Astrocyte of the spinal cord (primary cell): Measurements from ENCODE around the gene UBR2.

ENCODE experiments used
- DNase-seq: peaks from one replicate; pipeline ENCODE4 v3.0.0; 2011; ENCODE audit warnings: low read depth, low spot score
- H3K4me3 ChIP-seq: 2 replicates; pipeline ENCODE4 v1.5.1; 2011; ENCODE audit warnings: low read depth, mild to moderate bottlenecking, low read length, moderate library complexity
- CTCF ChIP-seq: IDR thresholded peaks from 2 replicates; pipeline ENCODE4 v1.5.1; 2012; ENCODE audit warnings: low read depth, mild to moderate bottlenecking, low read length, inconsistent platforms
- in situ Hi-C: cut with HindIII; loops from 2 replicates; pipeline ENCODE4 v1.10.0; 2017; ENCODE audit warnings: low sequenced_read_pairs

UBR2 gene

GRCh38 chr6:42629845-42630244 is 66.0 kb downstream of the UBR2 start:
- no peak overlapping the region for H3K4me3 ChIP-seq
- in situ Hi-C loops, result no loop called here
- DNase-seq, result no peak
- no peak for TF ChIP-seq CTCF

- in situ Hi-C loops, result no loop called here
- DNase-seq, result no peak
- no peak overlapping the region for H3K4me3 ChIP-seq
- no peak for TF ChIP-seq CTCF
These were observed 73.9 kb downstream of the UBR2 start for GRCh38 chr6:42637681-42638080.

- in situ Hi-C loops, result no loop called here
- no peak overlapping the region for H3K4me3 ChIP-seq
- DNase-seq, result no peak
- TF ChIP-seq CTCF, result no peak
These were observed 79.0 kb downstream of the UBR2 start for GRCh38 chr6:42642794-42643193.

GRCh38 chr6:42644211-42644610 is 80.4 kb downstream of the UBR2 start:
- DNase-seq, result no peak
- no peak overlapping the region for H3K4me3 ChIP-seq
- no peak for TF ChIP-seq CTCF
- in situ Hi-C loops, result no loop called here

- no peak for DNase-seq
- in situ Hi-C loops, result no loop called here
- H3K4me3 ChIP-seq, result no peak overlapping the region
- no peak for TF ChIP-seq CTCF
These were observed 88.4 kb downstream of the UBR2 start for GRCh38 chr6:42652024-42652746.

- no peak for DNase-seq
- in situ Hi-C loops, result no loop called here
- TF ChIP-seq CTCF, result no peak
These were observed 90.0 kb downstream of the UBR2 start for GRCh38 chr6:42653851-42654250.

More at GRCh38 chr6:42653851-42654250, 90.0 kb downstream of the UBR2 start:
- H3K4me3 ChIP-seq, result no peak overlapping the region
